GM15510 (cell line): ENCODE data around the gene NTSR2.

Experiments
- POLR2A ChIP-seq: IDR thresholded peaks from 3 replicates; pipeline ENCODE4 v1.6.1; 2011; ENCODE audit warnings: borderline replicate concordance; ENCODE audit not compliant: insufficient read length; ENCODE audit errors: extremely low read depth

The NTSR2 gene

GRCh38 chr2:11656671-11657101, 13.3 kb downstream of the NTSR2 start:
- TF ChIP-seq POLR2A: no peak

GRCh38 chr2:11656252-11656651, 13.7 kb downstream of the NTSR2 start:
- TF ChIP-seq POLR2A: no peak

- no peak for TF ChIP-seq POLR2A
Measured at GRCh38 chr2:11655495-11655894, 14.5 kb downstream of the NTSR2 start.

GRCh38 chr2:11652553-11652952, 17.4 kb downstream of the NTSR2 start:
- TF ChIP-seq POLR2A: no peak

GRCh38 chr2:11651856-11652548, 18.0 kb downstream of the NTSR2 start:
- TF ChIP-seq POLR2A: no peak

GRCh38 chr2:11649093-11649492, 20.9 kb downstream of the NTSR2 start:
- TF ChIP-seq POLR2A: no peak

- no peak for TF ChIP-seq POLR2A
Measured at GRCh38 chr2:11647834-11648600, 22.0 kb downstream of the NTSR2 start.

- TF ChIP-seq POLR2A: no peak
Measured at GRCh38 chr2:11646530-11646929, 23.5 kb downstream of the NTSR2 start.

- no peak for TF ChIP-seq POLR2A
Measured at GRCh38 chr2:11644293-11644692, 25.7 kb downstream of the NTSR2 start.

GRCh38 chr2:11642972-11643371, 27.0 kb downstream of the NTSR2 start:
- no peak for TF ChIP-seq POLR2A

GRCh38 chr2:11640132-11640531, 29.9 kb downstream of the NTSR2 start:
- TF ChIP-seq POLR2A: no peak

- TF ChIP-seq POLR2A: no peak
Measured at GRCh38 chr2:11639503-11639902, 30.5 kb downstream of the NTSR2 start.

GRCh38 chr2:11637546-11637945, 32.4 kb downstream of the NTSR2 start:
- TF ChIP-seq POLR2A: no peak

- TF ChIP-seq POLR2A: no peak
Measured at GRCh38 chr2:11636593-11637295, 33.3 kb downstream of the NTSR2 start.

GRCh38 chr2:11635141-11635540, 34.9 kb downstream of the NTSR2 start:
- no peak for TF ChIP-seq POLR2A
